HL-60 (cell line): Measurements from ENCODE around the gene GMCL2.
A peak's percentile ranks its signal among the peaks of the same experiment; 100 is the strongest.

Source experiments
- DNase-seq, 2 experiments: peaks; one replicate each; pipeline ENCODE4 v3.0.0-alpha.2; 2010 to 2020; ENCODE audit warnings: low read depth in 1 of 2, low spot score in 1 of 2
- H3K27ac ChIP-seq: fragments of 250-450 bp; sonication (Bioruptor Pico); replicated peaks from 2 replicates; pipeline ENCODE4 v1.5.1; 2020; ENCODE audit warnings: mild to moderate bottlenecking, moderate library complexity
- H3K27me3 ChIP-seq: fragments of 250-450 bp; sonication (Bioruptor Pico); 2 replicates; pipeline ENCODE4 v1.5.1; 2021; ENCODE audit warnings: mild to moderate bottlenecking, moderate library complexity; ENCODE audit not compliant: insufficient read depth, poor library complexity, severe bottlenecking
- H3K4me3 ChIP-seq: replicated peaks from 2 replicates; pipeline ENCODE4 v1.5.1; 2011; ENCODE audit warnings: mild to moderate bottlenecking, control low read depth, low read length; ENCODE audit not compliant: insufficient read depth
- GABPA ChIP-seq: IDR thresholded peaks from 2 replicates; pipeline ENCODE4 v1.6.1; 2012; ENCODE audit warnings: low read depth
- POLR2AphosphoS5 ChIP-seq: IDR thresholded peaks from 2 replicates; pipeline ENCODE4 v1.6.1; 2012; ENCODE audit warnings: low read depth
- SPI1 ChIP-seq: IDR thresholded peaks from 2 replicates; pipeline ENCODE4 v1.6.1; 2012; ENCODE audit warnings: low read depth, mild to moderate bottlenecking, borderline replicate concordance
- TF ChIP-seq, protein P1 (sequence below): IDR thresholded peaks from one replicate; pipeline ENCODE4 v1.5.1; 2011; ENCODE audit warnings: low read length, control low read depth, inconsistent platforms; ENCODE audit not compliant: insufficient read depth
- TF ChIP-seq, protein P2 (sequence below): IDR thresholded peaks from 2 replicates; pipeline ENCODE4 v1.6.1; 2012; ENCODE audit warnings: low read depth; ENCODE audit not compliant: insufficient replicate concordance

Gene GMCL2

DNA sequence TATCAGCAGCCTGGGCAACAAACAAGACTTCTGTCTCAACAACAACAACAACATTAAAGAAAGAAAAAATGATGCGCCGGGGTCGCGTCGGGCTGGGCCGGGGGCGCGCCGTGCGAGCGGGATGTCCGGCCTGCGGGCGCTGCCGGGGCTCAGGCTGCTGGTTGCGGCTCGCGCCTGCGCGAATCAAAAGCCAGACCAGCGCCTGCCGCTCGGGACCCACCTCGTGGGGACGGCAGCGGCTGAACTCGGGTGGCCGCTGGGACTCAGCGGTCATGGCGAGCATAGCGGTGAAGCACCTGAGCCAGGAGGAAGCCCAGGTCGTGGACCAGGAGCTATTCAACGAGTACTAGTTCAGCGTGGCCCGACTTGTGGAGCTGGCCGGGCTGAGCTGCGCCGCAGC lies 21.6 kb downstream of the GMCL2 start:
- no peak for DNase-seq
- H3K27ac ChIP-seq = no peak overlapping the region
- no peaks in the 10 kb centered on the region for H3K27me3 ChIP-seq
- H3K4me3 ChIP-seq = no peak overlapping the region
- TF ChIP-seq, protein P1, sequence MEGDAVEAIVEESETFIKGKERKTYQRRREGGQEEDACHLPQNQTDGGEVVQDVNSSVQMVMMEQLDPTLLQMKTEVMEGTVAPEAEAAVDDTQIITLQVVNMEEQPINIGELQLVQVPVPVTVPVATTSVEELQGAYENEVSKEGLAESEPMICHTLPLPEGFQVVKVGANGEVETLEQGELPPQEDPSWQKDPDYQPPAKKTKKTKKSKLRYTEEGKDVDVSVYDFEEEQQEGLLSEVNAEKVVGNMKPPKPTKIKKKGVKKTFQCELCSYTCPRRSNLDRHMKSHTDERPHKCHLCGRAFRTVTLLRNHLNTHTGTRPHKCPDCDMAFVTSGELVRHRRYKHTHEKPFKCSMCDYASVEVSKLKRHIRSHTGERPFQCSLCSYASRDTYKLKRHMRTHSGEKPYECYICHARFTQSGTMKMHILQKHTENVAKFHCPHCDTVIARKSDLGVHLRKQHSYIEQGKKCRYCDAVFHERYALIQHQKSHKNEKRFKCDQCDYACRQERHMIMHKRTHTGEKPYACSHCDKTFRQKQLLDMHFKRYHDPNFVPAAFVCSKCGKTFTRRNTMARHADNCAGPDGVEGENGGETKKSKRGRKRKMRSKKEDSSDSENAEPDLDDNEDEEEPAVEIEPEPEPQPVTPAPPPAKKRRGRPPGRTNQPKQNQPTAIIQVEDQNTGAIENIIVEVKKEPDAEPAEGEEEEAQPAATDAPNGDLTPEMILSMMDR = no peak
- TF ChIP-seq, protein P2, sequence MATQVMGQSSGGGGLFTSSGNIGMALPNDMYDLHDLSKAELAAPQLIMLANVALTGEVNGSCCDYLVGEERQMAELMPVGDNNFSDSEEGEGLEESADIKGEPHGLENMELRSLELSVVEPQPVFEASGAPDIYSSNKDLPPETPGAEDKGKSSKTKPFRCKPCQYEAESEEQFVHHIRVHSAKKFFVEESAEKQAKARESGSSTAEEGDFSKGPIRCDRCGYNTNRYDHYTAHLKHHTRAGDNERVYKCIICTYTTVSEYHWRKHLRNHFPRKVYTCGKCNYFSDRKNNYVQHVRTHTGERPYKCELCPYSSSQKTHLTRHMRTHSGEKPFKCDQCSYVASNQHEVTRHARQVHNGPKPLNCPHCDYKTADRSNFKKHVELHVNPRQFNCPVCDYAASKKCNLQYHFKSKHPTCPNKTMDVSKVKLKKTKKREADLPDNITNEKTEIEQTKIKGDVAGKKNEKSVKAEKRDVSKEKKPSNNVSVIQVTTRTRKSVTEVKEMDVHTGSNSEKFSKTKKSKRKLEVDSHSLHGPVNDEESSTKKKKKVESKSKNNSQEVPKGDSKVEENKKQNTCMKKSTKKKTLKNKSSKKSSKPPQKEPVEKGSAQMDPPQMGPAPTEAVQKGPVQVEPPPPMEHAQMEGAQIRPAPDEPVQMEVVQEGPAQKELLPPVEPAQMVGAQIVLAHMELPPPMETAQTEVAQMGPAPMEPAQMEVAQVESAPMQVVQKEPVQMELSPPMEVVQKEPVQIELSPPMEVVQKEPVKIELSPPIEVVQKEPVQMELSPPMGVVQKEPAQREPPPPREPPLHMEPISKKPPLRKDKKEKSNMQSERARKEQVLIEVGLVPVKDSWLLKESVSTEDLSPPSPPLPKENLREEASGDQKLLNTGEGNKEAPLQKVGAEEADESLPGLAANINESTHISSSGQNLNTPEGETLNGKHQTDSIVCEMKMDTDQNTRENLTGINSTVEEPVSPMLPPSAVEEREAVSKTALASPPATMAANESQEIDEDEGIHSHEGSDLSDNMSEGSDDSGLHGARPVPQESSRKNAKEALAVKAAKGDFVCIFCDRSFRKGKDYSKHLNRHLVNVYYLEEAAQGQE = no peak
- TF ChIP-seq GABPA = no peak
- no peak for TF ChIP-seq POLR2AphosphoS5
- TF ChIP-seq SPI1 = no peak

DNA sequence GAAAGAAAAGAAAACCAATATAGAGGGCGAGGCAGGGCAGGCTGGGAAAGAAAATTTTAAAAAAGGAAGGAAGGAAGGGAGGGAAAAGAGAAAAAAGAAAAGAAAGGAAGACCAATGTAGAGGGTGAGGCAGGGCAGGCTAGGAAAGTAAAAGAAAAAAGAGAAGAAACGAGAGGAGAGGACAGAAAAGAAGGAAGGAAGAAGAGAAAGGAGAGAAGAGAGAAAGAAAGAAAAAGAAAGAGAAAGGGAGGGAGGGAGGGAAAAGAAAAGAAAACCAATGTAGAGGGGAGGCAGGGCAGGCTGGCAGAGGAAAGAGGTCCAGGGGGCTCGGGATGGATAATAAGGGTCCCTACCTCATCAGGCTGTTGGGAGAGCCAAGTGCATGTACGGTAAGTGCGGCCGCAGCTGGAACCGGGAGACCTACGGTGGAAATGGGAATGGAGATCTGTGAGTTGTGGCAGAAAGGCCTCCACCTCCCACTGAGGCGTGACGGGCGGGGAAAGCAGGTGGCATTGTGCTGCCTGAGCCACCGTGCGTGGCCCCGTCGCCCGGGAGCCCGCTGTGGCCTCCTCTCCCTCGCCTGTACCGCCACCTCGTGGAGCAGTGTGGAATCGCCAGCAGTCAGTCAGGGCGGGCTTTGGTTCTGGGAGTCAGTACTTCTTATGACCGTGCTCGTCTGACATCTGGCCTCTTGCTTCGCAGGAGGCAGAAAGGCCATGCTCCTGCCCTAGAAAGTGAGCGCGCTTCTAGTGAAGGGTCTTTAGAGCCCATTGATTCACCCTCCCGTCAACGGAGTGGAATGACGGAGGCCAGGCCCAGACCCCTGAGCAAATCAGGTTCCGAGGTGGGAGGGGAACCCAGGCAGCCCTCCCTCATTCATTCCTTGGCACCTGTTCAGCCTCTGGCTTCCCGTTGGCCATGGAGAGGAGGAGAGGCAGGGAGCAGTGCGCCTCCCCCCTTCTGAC lies 23.1 kb downstream of the GMCL2 start:
- Histone ChIP-seq H3K27me3 (no peaks in the 10 kb centered on the region), H3K27ac (no peak overlapping the region), H3K4me3 (no peak overlapping the region)
- peak; percentile 67 to 88 for DNase-seq
- TF ChIP-seq, protein P2 = no peak
- TF ChIP-seq POLR2AphosphoS5 (no peak), GABPA (no peak), SPI1 (no peak)
- TF ChIP-seq, protein P1 = peak; percentile 98

DNA sequence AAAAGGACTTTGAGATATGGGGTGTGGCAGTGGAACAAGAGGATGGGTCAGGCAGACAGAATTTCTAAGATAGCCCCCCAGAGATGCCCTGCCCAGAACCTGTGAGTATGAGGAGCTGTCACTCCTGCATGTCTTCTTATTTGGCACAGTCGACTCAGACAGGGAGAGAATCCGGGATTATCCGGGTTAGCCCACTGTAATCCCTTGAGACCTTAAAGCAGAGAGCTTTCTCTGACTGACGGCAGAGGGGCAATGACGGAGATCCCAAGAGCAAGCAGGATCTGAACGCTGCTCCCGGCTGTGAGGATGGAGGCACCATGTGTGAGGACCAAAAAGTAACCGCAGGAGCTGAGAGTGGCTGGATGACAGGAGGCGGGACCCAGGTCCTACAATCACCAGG lies 24.7 kb downstream of the GMCL2 start:
- Histone ChIP-seq H3K4me3 (no peak overlapping the region), H3K27me3 (no peaks in the 10 kb centered on the region), H3K27ac (no peak overlapping the region)
- TF ChIP-seq, protein P1 = no peak
- no peak for TF ChIP-seq SPI1
- no peak for TF ChIP-seq POLR2AphosphoS5
- TF ChIP-seq, protein P2 = no peak
- no peak for DNase-seq
